ENCODE results near the gene TGFBR3L. TPM values are rescaled to one million over a fixed set of nuclear protein-coding genes. Genes with fewer than 3 reads are reported as not detected.

The TGFBR3L gene
- total and polyA plus RNA-seq, 10 of the 15 experiments (the other 5 are each of a cell fraction or from before 2014, with no cell fraction given): 0.20 to 0.23 TPM; not detected in 8

- Histone ChIP-seq H3K4me3 (no peak overlapping the region), H3K27ac (ENCODE audit: control insufficient read depth, insufficient read depth) (no peak overlapping the region), H4K20me1 (ENCODE audit: control insufficient read depth, insufficient read depth) (no peaks in the 10 kb centered on the region; the same call in 1 of the 2 replicates), H3K9ac (ENCODE audit: control insufficient read depth, insufficient read depth, low read length) (no peak overlapping the region), H3K9me3 (replicated peaks; ENCODE audit: control insufficient read depth, insufficient read depth, low read length) (no peaks in the 10 kb centered on the region), H3K4me1 (ENCODE audit: control insufficient read depth, insufficient read depth, low read length) (no peaks in the 10 kb centered on the region; the same call in 1 of the 2 replicates), H3K4me2 (ENCODE audit: control insufficient read depth, insufficient read depth) (no peak overlapping the region), H3K36me3 (ENCODE audit: control insufficient read depth in 2 of 2, insufficient read depth in 2 of 2, low read length in 1 of 2) (peaks cover 7 to 15% of the 10 kb centered on the region in 2 experiments; a peak in 3 of 4 replicates), H3K27me3 (replicated peaks in 1 of 2; ENCODE audit: control insufficient read depth in 2 of 2, insufficient read depth in 2 of 2, low read length in 1 of 2) (no peaks in the 10 kb centered on the region), H2AFZ (ENCODE audit: control insufficient read depth, low read depth, low read length) (no peak overlapping the region), H3K79me2 (ENCODE audit: control insufficient read depth, insufficient read depth, low read length) (no peaks in the 10 kb centered on the region)
- in situ Hi-C loops (cut with MboI) (no loop called here), intact Hi-C loops (cut with micrococcal nuclease; ENCODE audit: unreplicated experiment) (no loop called here)
- BruUV-seq (replicated peaks): no TSS peak
- TF ChIP-seq RCOR1 (conservative IDR thresholded peaks at IDR 0.05; ENCODE audit: low read depth, low read length) (no peak), MLLT1 (IDR thresholded peaks at IDR 0.05) (no peak), CHD1 (IDR thresholded peaks at IDR 0.05; ENCODE audit: low read depth, low read length) (no peak), MYB (IDR thresholded peaks at IDR 0.05; ENCODE audit: borderline replicate concordance, low read depth, low read length) (no peak), IRF5 (IDR thresholded peaks at IDR 0.05; ENCODE audit: borderline replicate concordance) (no peak)
- ChIA-PET POLR2A (interaction anchor here (0.6 kb wide), 1 partner anchor 55 kb away, joined by 3 read pairs; no protein-coding TSS in a partner anchor), CTCF (interaction anchor here (0.5 to 1.9 kb wide), 2 partner anchors 17 to 231 kb away, joined by 4 to 8 read pairs; no protein-coding TSS in a partner anchor), SMC1A (ENCODE audit: uncharacterized antibody, unreplicated experiment) (no interaction called here), RAD21 (ENCODE audit: unreplicated experiment) (no interaction called here)
- DNase-seq (ENCODE audit: low read depth, low spot score) (no peak), ATAC-seq (no peak), FAIRE-seq (no peak)
- WGBS (ENCODE audit: insufficient coverage, insufficient replicate concordance, low lambda C conversion rate, missing lambda C conversion rate): 86% methylated on average over 31 of the region's 32 CpGs
Observed at GRCh38 chr19:7926727-7927604, 12.3 kb downstream of the TGFBR3L start.

Data from GM12878 (cell line).